Measurements from ENCODE around the gene PGS1.

GRCh38 chr17:78330570-78331224, 47.8 kb upstream of the PGS1 start:
- TF ChIP-seq CTCF (IDR thresholded peaks at IDR 0.05): no peak
- TF ChIP-seq POLR2A (IDR thresholded peaks at IDR 0.05): no peak

Data from tibial nerve (tissue), 3 donors.